NCI-H1092 treated with DMSO at 0.1 percent for 48 hours (cell line): ENCODE results near the gene GLI1.

ENCODE experiments used
- DNase-seq: peaks from one replicate; lab custom pipeline; 2025; lab: John Stamatoyannopoulos, UW

GLI1 gene

DNA sequence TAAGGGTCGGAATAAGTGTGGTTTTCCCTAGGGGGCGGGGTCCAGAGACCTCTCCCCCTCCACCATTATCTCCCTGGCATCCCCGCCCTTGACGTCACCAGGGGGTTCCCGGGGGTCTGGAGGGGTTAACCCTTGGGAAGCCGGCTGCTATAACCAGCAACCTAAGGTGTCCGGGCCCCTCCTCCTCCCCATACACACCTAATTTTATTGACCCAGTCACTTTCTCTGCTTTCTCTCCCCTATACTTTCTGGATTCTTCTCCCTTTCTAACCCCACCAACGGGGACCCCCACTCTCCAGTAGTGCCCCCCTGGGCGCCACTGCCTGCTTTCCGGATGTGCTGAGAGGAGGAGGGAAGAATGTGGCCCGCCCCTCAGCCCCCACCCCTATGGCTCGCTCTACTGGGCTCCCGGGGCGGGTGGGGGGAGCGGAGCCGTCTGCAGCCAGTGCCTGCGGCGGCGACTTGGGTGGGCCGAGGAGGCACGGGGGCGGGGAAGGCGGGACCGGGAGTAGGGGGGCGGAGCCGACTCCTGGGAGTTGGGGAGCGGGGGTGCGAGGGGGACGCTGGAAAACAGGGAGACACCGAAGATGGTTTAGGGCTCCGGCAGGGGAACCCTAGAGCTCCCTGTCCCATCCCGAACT is 1.8 kb downstream of the GLI1 start:
- no peak for DNase-seq

GRCh38 chr12:57461917-57462250 is 2.3 kb downstream of the GLI1 start:
- DNase-seq, result no peak

- peak; percentile 71 for DNase-seq
Observed at GRCh38 chr12:57462251-57462911, 2.8 kb downstream of the GLI1 start.

DNA sequence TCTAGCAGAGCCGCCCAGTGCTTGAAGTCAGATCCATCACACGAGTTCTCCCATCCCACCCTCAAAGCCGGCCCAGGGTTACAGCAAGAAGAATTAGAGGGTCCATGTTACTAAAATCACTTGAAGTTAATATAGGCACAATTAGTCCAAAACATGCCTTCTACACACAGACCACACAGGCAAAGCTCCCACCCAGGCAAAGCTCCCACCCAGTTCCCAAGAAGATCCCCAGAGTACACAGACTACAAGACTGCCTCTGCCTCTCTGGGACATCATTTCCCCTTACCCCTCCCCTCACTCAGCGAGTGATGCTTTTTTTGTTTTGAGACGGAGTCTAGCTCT is 3.3 kb downstream of the GLI1 start:
- DNase-seq, result no peak

GRCh38 chr12:57464569-57464968 is 5.0 kb downstream of the GLI1 start:
- no peak for DNase-seq

GRCh38 chr12:57465030-57465746 is 5.6 kb downstream of the GLI1 start:
- no peak for DNase-seq

GRCh38 chr12:57465747-57466505 is 6.3 kb downstream of the GLI1 start:
- DNase-seq, result no peak

GRCh38 chr12:57467212-57467874 is 7.8 kb downstream of the GLI1 start:
- DNase-seq, result no peak

- DNase-seq, result no peak
Observed at GRCh38 chr12:57467915-57468314, 8.3 kb downstream of the GLI1 start.

- DNase-seq, result no peak
Observed at GRCh38 chr12:57469296-57470164, 9.9 kb downstream of the GLI1 start.

DNA sequence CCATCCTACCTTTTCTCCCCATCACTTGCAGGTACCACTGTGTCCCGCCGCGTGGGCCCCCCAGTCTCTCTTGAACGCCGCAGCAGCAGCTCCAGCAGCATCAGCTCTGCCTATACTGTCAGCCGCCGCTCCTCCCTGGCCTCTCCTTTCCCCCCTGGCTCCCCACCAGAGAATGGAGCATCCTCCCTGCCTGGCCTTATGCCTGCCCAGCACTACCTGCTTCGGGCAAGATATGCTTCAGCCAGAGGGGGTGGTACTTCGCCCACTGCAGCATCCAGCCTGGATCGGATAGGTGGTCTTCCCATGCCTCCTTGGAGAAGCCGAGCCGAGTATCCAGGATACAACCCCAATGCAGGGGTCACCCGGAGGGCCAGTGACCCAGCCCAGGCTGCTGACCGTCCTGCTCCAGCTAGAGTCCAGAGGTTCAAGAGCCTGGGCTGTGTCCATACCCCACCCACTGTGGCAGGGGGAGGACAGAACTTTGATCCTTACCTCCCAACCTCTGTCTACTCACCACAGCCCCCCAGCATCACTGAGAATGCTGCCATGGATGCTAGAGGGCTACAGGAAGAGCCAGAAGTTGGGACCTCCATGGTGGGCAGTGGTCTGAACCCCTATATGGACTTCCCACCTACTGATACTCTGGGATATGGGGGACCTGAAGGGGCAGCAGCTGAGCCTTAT is 10.8 kb downstream of the GLI1 start:
- no peak for DNase-seq

- no peak for DNase-seq
Observed at GRCh38 chr12:57470970-57471656, 11.5 kb downstream of the GLI1 start.

DNA sequence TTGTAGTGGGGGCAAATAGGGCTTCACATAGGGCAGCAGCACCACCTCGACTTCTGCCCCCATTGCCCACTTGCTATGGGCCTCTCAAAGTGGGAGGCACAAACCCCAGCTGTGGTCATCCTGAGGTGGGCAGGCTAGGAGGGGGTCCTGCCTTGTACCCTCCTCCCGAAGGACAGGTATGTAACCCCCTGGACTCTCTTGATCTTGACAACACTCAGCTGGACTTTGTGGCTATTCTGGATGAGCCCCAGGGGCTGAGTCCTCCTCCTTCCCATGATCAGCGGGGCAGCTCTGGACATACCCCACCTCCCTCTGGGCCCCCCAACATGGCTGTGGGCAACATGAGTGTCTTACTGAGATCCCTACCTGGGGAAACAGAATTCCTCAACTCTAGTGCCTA is 12.1 kb downstream of the GLI1 start:
- DNase-seq, result no peak

GRCh38 chr12:57472391-57472790 is 12.8 kb downstream of the GLI1 start:
- no peak for DNase-seq

- DNase-seq, result no peak
Observed at GRCh38 chr12:57473392-57473791, 13.8 kb downstream of the GLI1 start.

DNA sequence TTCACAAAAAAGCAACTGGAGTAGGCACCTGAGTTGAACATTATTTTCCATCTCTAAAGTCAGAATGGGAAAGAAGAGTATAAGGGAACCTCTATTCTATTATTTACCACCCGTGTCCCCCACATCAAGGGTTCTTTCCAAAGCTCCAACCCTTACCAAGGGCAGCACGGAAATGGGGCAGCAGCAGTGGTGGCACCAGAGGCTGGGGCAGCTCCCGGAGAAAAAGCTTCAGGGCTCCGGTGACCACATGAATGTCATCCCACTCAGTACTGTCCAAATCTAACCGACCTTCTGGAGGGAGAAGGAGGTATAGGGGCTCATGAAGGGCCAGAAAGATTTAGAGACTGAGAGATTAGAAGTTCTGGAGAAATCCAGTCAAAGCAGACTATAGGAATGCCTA is 14.3 kb downstream of the GLI1 start:
- no peak for DNase-seq

GRCh38 chr12:57474430-57474829 is 14.8 kb downstream of the GLI1 start:
- DNase-seq, result no peak

- peak; percentile 8 for DNase-seq
Observed at GRCh38 chr12:57474862-57475261, 15.3 kb downstream of the GLI1 start.

DNA sequence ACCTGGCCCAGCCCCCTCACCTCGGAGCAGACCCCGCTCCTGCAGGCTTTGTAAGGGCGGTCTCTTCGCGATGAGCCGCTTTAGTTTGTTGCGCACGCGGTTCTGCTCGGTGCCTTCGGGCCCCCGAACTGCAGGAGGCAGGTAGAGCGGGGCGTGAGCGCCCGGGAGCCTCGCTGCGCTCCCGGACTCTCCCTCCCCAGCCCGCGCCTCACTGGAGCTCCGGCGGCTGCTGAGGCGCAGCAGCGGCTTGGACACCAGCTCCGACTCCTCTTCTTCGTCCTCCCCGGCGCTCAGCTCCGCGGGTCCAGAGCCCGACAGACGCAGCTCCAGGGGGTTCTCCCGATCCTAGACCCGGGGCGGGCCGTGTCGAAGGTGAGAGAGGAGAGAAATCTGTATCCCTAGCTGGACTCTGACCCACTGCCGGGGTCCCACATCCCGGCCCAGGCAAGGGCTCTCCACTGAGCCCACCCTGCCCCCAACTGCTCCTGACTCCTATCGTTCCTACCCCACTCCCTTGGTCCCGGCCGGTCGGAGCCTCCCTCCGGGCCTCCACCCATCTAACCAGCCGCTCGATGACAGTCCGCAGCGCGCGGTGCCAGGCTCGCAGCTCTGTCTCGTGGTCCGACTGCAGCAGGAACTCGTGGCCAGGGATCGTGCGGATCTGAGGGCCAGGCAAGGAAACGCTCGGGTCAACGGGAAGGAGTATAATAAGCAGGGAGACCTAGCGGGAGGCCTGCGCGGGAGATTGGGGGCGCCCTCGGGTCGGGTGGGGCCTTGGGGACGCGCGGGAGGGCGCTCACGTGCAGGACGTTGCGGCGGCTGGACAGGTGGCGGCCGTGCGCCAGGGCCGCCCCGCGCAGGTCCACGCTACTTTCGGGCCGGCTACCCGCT is 15.9 kb downstream of the GLI1 start:
- no peak for DNase-seq
